OCI-LY7 (cell line): ENCODE results near the gene EVX1. TPM values are rescaled to one million over a fixed set of nuclear protein-coding genes. Genes with fewer than 3 reads are reported as not detected.

ENCODE experiments used
- BruUV-seq: library from RNA; stranded (reverse); fragments of 400-500 nt; replicated peaks from 2 replicates; lab custom pipeline; 2021; lab: Mats Ljungman, UMichigan
- CTCF ChIA-PET: fragments of 300-600 bp; sonication (Branson Sonifier 250); formaldehyde crosslinking; loops from one replicate; lab custom pipeline; 2022; ENCODE audit warnings: antibody characterized with exemption; ENCODE audit not compliant: unreplicated experiment; lab: Charles Lee
- POLR2A ChIA-PET: fragments of 300-600 bp; sonication (Branson Sonifier 250); formaldehyde crosslinking; loops from one replicate; lab custom pipeline; 2022; ENCODE audit warnings: antibody characterized with exemption; lab: Charles Lee
- DNase-seq: peaks from one replicate; pipeline ENCODE4 v3.0.0-alpha.2; 2015; ENCODE audit warnings: low spot score
- H2AFZ ChIP-seq: fragments of 200-600 bp; sonication (generic), shearing (Covaris generic); 2 replicates; pipeline ENCODE4 v1.6.1; 2014; ENCODE audit warnings: mild to moderate bottlenecking, antibody characterized with exemption, low read length, moderate library complexity
- H3K27ac ChIP-seq: fragments of 200-600 bp; sonication (generic); 2 replicates; pipeline ENCODE4 v1.5.1; 2014; ENCODE audit warnings: mixed run types, low read depth, mild to moderate bottlenecking, moderate library complexity, low read length, inconsistent platforms; ENCODE audit not compliant: poor library complexity, severe bottlenecking
- H3K36me3 ChIP-seq: fragments of 200-600 bp; sonication (generic); 2 replicates; pipeline ENCODE4 v1.6.1; 2014; ENCODE audit warnings: mild to moderate bottlenecking, antibody characterized with exemption, low read length, moderate library complexity, mixed read lengths; ENCODE audit not compliant: insufficient read depth
- H3K4me1 ChIP-seq: fragments of 200-600 bp; sonication (generic); 2 replicates; pipeline ENCODE4 v1.5.1; 2014; ENCODE audit warnings: mild to moderate bottlenecking, low read length; ENCODE audit not compliant: insufficient read depth, poor library complexity, severe bottlenecking
- H3K4me2 ChIP-seq: fragments of 200-600 bp; sonication (generic); 2 replicates; pipeline ENCODE4 v1.6.1; 2014; ENCODE audit warnings: mild to moderate bottlenecking, low read length
- H3K4me3 ChIP-seq: fragments of 200-600 bp; sonication (generic); 2 replicates; pipeline ENCODE4 v1.5.1; 2014; ENCODE audit warnings: mild to moderate bottlenecking, low read depth, low read length; ENCODE audit not compliant: poor library complexity, severe bottlenecking
- H3K79me2 ChIP-seq: fragments of 200-600 bp; sonication (generic); 2 replicates; pipeline ENCODE4 v1.6.1; 2016; ENCODE audit warnings: low read depth, mild to moderate bottlenecking, low read length, moderate library complexity, mixed read lengths; ENCODE audit not compliant: insufficient read depth
- H3K9me2 ChIP-seq: fragments of 200-600 bp; sonication (generic); 2 replicates; pipeline ENCODE4 v1.6.1; 2016; ENCODE audit warnings: mild to moderate bottlenecking, low read length, mixed read lengths; ENCODE audit not compliant: insufficient read depth
- H3K9me3 ChIP-seq: fragments of 200-600 bp; sonication (generic); 2 replicates; pipeline ENCODE4 v1.6.1; 2014; ENCODE audit warnings: mild to moderate bottlenecking, mixed run types, low read length, mixed read lengths
- H4K20me1 ChIP-seq: fragments of 200-600 bp; sonication (generic); 2 replicates; pipeline ENCODE4 v1.6.1; 2014; ENCODE audit warnings: mild to moderate bottlenecking, antibody characterized with exemption, low read length, moderate library complexity, mixed read lengths; ENCODE audit not compliant: insufficient read depth
- CTCF ChIP-seq: fragments of 200-600 bp; sonication (generic); conservative IDR thresholded peaks from 2 replicates; pipeline ENCODE4 v1.5.1; 2014; ENCODE audit warnings: mild to moderate bottlenecking, antibody characterized with exemption, low read length, moderate library complexity, mixed read lengths
- EZH2phosphoT487 ChIP-seq: fragments of 200-600 bp; sonication (generic); IDR thresholded peaks from 2 replicates; pipeline ENCODE4 v1.6.1; 2018; ENCODE audit warnings: low read depth, borderline replicate concordance, mild to moderate bottlenecking, mixed run types, antibody characterized with exemption, low read length, moderate library complexity, mixed read lengths
- intact Hi-C: fragments of 100-400 bp; cut with micrococcal nuclease; formaldehyde crosslinking; loops from one replicate; pipeline ENCODE4 v1.10.0; 2022; ENCODE audit not compliant: unreplicated experiment
- total RNA-seq, 2 experiments: library from RNA; depleted of rRNA in 1 of 2; stranded (reverse); fragments of >200 nt in 1 of 2; shearing (Covaris generic) in 1 of 2; gene quantifications; 2 replicates each; pipeline ENCODE4 v1.2.3, GENCODE V29; 2014 to 2022

EVX1 gene
- total RNA-seq, 2 experiments from 2014 or later = not detected

- Histone ChIP-seq H3K4me3 (no peak overlapping the region), H3K27ac (no peak overlapping the region), H3K9me2 (no peaks in the 10 kb centered on the region), H3K9me3 (no peaks in the 10 kb centered on the region), H3K4me1 (peaks cover 14% of the 10 kb centered on the region), H4K20me1 (no peaks in the 10 kb centered on the region), H3K36me3 (no peaks in the 10 kb centered on the region), H2AFZ (no peak overlapping the region), H3K4me2 (no peak overlapping the region), H3K79me2 (no peaks in the 10 kb centered on the region)
- no TSS peak for BruUV-seq
- no peak for DNase-seq
- ChIA-PET POLR2A (no interaction called here), CTCF (no interaction called here)
- TF ChIP-seq EZH2phosphoT487 (no peak), CTCF (no peak)
- intact Hi-C loops = no loop called here
These were observed 37.0 kb upstream of the EVX1 start for GRCh38 chr7:27205325-27206280.

GRCh38 chr7:27207348-27207985, 35.1 kb upstream of the EVX1 start:
- intact Hi-C loops = no loop called here
- no peak overlapping the region for H3K4me2 ChIP-seq
- no peak overlapping the region for H3K4me3 ChIP-seq
- no peak for TF ChIP-seq CTCF
- no peak for TF ChIP-seq EZH2phosphoT487
- H3K9me2 ChIP-seq = no peaks in the 10 kb centered on the region
- no peaks in the 10 kb centered on the region for H4K20me1 ChIP-seq
- no peak overlapping the region for H3K27ac ChIP-seq
- CTCF ChIA-PET = no interaction called here
- no TSS peak for BruUV-seq
- no peaks in the 10 kb centered on the region for H3K4me1 ChIP-seq
- no peak overlapping the region for H2AFZ ChIP-seq
- no peaks in the 10 kb centered on the region for H3K79me2 ChIP-seq
- H3K9me3 ChIP-seq = no peaks in the 10 kb centered on the region
- H3K36me3 ChIP-seq = no peaks in the 10 kb centered on the region
- POLR2A ChIA-PET = interaction anchor here (0.9 kb wide), 1 partner anchor 1289 kb away, joined by 3 read pairs; no protein-coding TSS in a partner anchor
- no peak for DNase-seq

GRCh38 chr7:27208998-27209397, 33.6 kb upstream of the EVX1 start:
- Histone ChIP-seq H3K4me1 (no peaks in the 10 kb centered on the region), H3K9me2 (no peaks in the 10 kb centered on the region), H3K4me3 (no peak overlapping the region), H2AFZ (no peak overlapping the region), H3K79me2 (no peaks in the 10 kb centered on the region), H3K9me3 (no peaks in the 10 kb centered on the region), H3K36me3 (no peaks in the 10 kb centered on the region), H4K20me1 (no peaks in the 10 kb centered on the region), H3K27ac (no peak overlapping the region), H3K4me2 (no peak overlapping the region)
- intact Hi-C loops = no loop called here
- no TSS peak for BruUV-seq
- TF ChIP-seq CTCF (no peak), EZH2phosphoT487 (no peak)
- ChIA-PET POLR2A (interaction anchor here (1.3 kb wide), 1 partner anchor 119 kb away, joined by 6 read pairs; no protein-coding TSS in a partner anchor), CTCF (no interaction called here)
- DNase-seq = no peak
